ENCODE data around the gene IPO7. TPM values are rescaled to one million over a fixed set of nuclear protein-coding genes. Genes with fewer than 3 reads are reported as not detected.
"Not testable (repeated sequence)": the region's sequence is repeated elsewhere in the genome, so short reads cannot be mapped to it uniquely, and the experiment has no call there.

Gene IPO7
- 118 and 121 TPM in 2 replicates for total RNA-seq (2012; rRNA removed)

DNA sequence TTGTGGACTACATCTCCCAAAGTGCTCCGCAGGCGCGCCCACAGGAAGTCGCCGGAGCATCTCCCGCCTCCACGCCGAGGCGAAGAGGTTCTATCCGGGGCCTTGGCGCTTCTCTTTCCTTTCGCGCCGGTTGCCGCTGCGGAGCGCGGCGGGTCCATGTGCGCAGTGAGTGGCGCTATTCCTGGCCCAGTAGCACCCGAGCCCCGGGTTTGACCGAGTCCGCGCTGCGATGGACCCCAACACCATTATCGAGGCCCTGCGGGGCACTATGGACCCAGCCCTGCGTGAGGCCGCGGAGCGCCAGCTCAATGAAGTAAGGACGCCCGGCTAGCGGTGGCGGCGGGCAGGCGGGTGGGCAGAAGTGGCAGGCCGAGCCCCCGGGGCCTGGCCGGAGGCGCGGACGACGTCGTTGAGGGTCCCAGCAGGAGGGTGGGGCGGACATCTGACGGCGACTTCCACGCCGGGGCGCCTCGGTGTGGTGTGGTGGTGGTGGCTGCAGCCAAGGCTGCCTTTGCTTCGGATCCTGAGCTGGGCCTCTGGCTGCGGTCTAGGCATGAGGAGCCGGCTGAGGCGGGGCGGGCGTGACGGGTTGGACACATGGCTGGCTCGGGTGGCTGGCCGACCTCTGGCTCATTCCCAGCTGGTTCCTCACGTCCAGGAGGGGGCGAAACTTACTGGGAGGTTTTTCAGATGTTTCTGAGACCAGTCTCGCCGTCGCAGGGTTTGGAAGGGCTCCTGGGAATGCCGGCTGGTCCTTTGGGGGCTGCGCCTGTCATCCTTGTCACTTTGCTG lies at the start of gene IPO7:
Gene IPO7 (plus strand): TSS at position 118 of the 792 bp plus-strand sequence. CDS start 112 bp downstream, at position 230.
- Histone ChIP-seq H3K27me3 (ENCODE audit: control insufficient read depth, insufficient read depth, low read length) (no peaks in the 10 kb centered on the region), H3K4me1 (ENCODE audit: control insufficient read depth, insufficient read depth, low read length) (peaks cover 10% of the 10 kb centered on the region), H3K36me3 (ENCODE audit: insufficient read depth, low read length) (peaks cover 9% of the 10 kb centered on the region), H3K4me2 (ENCODE audit: low read length) (peak within 1 kb of the TSS; percentile 88), H3K9ac (ENCODE audit: low read depth, low read length) (peak within 1 kb of the TSS; percentile 98), H3K9me3 (replicated peaks; ENCODE audit: low read length) (no peaks in the 10 kb centered on the region), H3K4me3 (ENCODE audit: low read length) (peak within 1 kb of the TSS; percentile 83)

DNA sequence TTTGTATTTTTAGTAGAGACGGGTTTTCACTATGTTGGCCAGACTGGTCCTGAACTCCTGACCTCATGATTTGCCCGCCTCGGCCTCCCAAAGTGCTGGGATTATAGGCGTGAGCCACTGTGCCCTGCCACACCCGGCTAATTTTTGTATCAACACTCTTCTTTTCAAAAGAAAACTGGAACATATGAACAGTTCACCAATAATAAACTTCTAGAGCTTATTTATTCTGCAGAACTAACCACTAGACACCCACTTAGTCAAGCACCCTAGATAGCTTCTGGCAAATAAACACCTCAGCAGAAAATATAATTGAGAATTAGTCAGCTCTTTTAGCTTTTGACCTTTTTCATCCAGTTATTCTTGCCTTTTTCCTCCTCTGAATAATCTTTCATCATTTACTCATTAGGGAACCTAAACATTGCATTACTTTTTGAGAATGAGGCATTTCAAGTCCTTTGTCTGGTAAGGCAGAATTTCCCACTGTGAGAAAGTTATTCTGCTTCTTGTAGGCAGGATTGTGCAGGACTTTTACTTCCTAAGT lies 42.7 kb upstream of the IPO7 start:
- Histone ChIP-seq H3K9me3 (replicated peaks; ENCODE audit: low read length) (no peaks in the 10 kb centered on the region), H3K4me1 (ENCODE audit: control insufficient read depth, insufficient read depth, low read length) (no peaks in the 10 kb centered on the region), H3K4me2 (ENCODE audit: low read length) (no peak overlapping the region)

DNA sequence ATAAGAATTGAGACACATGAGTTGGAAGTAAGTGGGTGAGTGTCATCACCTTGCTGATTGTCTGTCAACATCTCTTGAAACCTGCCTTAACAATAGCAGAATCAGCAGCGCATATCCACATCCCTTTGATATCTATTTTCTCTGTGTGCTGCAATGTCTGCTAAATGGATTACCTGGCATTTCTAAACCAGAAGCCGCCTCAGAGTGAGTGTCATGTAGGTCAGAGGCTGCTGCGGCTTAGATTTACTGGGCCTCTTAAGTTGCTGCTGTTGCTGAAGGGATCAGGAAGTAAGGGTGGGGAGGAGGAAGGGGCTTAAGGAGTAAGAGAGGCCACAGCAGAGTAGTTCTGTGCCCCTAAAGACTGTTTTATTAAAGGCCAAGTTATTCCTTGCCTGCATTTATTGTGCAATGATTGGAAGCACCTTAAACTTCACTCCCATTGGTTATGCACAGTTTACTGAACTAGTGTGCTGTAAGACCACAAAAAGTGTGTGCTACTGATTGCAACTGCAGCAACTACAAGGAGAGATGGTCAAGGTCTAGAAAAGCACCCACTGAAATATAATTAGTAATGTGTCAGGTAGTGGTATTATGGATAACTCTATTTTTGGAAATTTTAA lies 40.3 kb upstream of the IPO7 start:
- Histone ChIP-seq H3K4me1 (ENCODE audit: control insufficient read depth, insufficient read depth, low read length) (no peaks in the 10 kb centered on the region), H3K27me3 (ENCODE audit: control insufficient read depth, insufficient read depth, low read length) (peaks cover 7% of the 10 kb centered on the region), H3K9me3 (replicated peaks; ENCODE audit: low read length) (no peaks in the 10 kb centered on the region), H3K36me3 (ENCODE audit: insufficient read depth, low read length) (no peaks in the 10 kb centered on the region), H3K4me3 (ENCODE audit: low read length) (no peak overlapping the region), H3K9ac (ENCODE audit: low read depth, low read length) (no peak overlapping the region), H3K4me2 (ENCODE audit: low read length) (no peak overlapping the region)

More for the DNA sequence above, 42.7 kb upstream of the IPO7 start:
- Histone ChIP-seq H3K4me3 (ENCODE audit: low read length) (no peak overlapping the region), H3K36me3 (ENCODE audit: insufficient read depth, low read length) (no peaks in the 10 kb centered on the region), H3K27me3 (ENCODE audit: control insufficient read depth, insufficient read depth, low read length) (no peaks in the 10 kb centered on the region), H3K9ac (ENCODE audit: low read depth, low read length) (no peak overlapping the region)

DNA sequence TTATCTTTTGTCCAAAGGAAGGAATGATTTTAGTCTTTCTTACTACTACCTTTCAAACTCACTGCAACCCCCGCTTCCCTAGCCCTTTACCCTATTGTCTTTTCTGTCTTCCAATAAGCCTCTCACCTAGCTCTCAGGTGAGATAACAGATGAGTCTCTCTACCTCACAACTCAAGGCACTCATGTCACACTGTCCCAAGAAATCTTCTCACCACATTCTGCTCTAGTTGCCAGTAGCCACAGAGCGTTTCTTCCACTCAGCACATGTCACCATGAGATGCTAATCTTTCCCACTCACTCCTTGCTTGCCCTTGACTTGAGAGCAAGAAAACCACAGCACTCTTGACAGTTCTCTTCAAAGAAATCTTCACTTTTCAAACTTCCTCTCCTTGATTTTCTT lies 37.4 kb upstream of the IPO7 start:
- Histone ChIP-seq H3K27me3 (ENCODE audit: control insufficient read depth, insufficient read depth, low read length) (peaks cover 7% of the 10 kb centered on the region), H3K4me1 (ENCODE audit: control insufficient read depth, insufficient read depth, low read length) (no peaks in the 10 kb centered on the region), H3K4me3 (ENCODE audit: low read length) (no peak overlapping the region), H3K9ac (ENCODE audit: low read depth, low read length) (no peak overlapping the region), H3K36me3 (ENCODE audit: insufficient read depth, low read length) (no peaks in the 10 kb centered on the region), H3K4me2 (ENCODE audit: low read length) (no peak overlapping the region), H3K9me3 (replicated peaks; ENCODE audit: low read length) (no peaks in the 10 kb centered on the region)

DNA sequence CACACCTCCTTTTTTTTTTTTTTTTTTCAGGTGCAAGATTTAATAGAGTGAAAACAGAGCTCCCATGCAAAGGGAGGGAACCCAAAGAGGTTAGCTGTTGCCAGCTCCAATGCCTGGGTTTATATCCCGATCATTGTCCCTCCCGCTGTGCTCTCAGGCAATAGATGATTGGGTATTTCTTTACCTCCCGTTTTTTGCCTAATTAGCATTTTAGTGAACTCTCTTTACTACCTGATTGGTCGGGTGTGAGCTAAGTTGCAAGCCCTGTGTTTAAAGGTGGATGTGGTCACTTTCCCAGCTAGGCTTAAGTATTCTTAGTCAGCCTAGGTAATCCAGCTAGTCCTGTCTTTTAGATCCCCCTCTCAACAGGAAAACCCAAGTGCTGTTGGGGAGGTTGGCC lies 36.7 kb upstream of the IPO7 start:
- not testable (repeated sequence) for H3K9ac ChIP-seq (ENCODE audit: low read depth, low read length); H3K4me2 ChIP-seq (ENCODE audit: low read length); H3K27me3 ChIP-seq (ENCODE audit: control insufficient read depth, insufficient read depth, low read length); H3K4me1 ChIP-seq (ENCODE audit: control insufficient read depth, insufficient read depth, low read length); H3K4me3 ChIP-seq (ENCODE audit: low read length); H3K9me3 ChIP-seq (replicated peaks; ENCODE audit: low read length); H3K36me3 ChIP-seq (ENCODE audit: insufficient read depth, low read length)

DNA sequence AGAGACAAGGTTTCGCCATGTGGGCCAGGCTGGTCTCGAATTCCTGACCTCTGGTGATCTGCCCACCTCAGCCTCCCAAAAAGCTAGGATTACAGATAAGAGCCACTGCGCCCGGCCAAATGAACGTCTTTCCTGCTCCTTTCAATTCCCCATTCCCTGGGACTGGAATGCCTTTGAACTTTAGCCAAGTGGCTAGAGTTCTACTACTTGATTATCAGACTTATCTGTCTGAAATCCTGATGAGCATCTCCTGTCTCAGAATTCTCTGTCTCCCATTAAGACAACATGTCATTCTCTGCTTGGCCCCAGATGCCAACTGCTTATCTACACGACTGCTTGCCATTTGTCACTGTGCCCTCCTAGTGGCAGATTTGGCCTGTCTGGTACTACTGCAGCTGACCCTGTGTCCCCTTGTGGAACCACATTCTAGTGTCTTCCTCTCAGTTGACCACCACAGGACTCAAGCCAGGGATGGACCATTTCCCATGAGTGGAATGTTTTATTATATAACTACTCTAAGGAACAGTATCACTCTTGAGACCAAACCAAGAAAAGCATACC lies 33.1 kb upstream of the IPO7 start:
- Histone ChIP-seq H3K4me2 (ENCODE audit: low read length) (no peak overlapping the region), H3K4me1 (ENCODE audit: control insufficient read depth, insufficient read depth, low read length) (no peaks in the 10 kb centered on the region), H3K9me3 (replicated peaks; ENCODE audit: low read length) (no peaks in the 10 kb centered on the region), H3K9ac (ENCODE audit: low read depth, low read length) (no peak overlapping the region), H3K27me3 (ENCODE audit: control insufficient read depth, insufficient read depth, low read length) (peaks cover 7% of the 10 kb centered on the region), H3K4me3 (ENCODE audit: low read length) (no peak overlapping the region), H3K36me3 (ENCODE audit: insufficient read depth, low read length) (no peaks in the 10 kb centered on the region)

DNA sequence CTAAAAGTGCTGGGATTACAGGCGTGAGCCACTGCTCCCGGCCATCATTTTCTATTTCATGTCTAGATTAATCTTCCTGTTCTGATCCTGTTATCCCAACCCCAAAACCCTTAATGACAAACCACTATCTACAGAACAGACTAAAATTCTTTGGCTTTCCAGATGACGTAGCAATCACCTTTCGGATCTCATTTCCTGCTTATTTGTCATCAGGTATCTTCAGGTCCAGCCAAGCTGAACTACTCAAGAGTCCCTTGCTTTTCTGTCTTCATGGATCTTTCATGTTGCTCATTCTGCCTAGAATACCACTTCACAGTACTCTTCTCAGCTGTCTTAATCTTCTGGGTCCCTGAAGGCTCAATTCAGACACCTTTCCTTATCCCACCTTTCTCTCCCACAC lies 27.4 kb upstream of the IPO7 start:
- H3K36me3 ChIP-seq (ENCODE audit: insufficient read depth, low read length): no peaks in the 10 kb centered on the region
- peaks cover 10% of the 10 kb centered on the region for H3K4me1 ChIP-seq (ENCODE audit: control insufficient read depth, insufficient read depth, low read length)
- no peaks in the 10 kb centered on the region for H3K27me3 ChIP-seq (ENCODE audit: control insufficient read depth, insufficient read depth, low read length)
- H3K9me3 ChIP-seq (replicated peaks; ENCODE audit: low read length): no peaks in the 10 kb centered on the region
- H3K4me2 ChIP-seq (ENCODE audit: low read length): no peak overlapping the region
- H3K4me3 ChIP-seq (ENCODE audit: low read length): no peak overlapping the region
- H3K9ac ChIP-seq (ENCODE audit: low read depth, low read length): no peak overlapping the region

DNA sequence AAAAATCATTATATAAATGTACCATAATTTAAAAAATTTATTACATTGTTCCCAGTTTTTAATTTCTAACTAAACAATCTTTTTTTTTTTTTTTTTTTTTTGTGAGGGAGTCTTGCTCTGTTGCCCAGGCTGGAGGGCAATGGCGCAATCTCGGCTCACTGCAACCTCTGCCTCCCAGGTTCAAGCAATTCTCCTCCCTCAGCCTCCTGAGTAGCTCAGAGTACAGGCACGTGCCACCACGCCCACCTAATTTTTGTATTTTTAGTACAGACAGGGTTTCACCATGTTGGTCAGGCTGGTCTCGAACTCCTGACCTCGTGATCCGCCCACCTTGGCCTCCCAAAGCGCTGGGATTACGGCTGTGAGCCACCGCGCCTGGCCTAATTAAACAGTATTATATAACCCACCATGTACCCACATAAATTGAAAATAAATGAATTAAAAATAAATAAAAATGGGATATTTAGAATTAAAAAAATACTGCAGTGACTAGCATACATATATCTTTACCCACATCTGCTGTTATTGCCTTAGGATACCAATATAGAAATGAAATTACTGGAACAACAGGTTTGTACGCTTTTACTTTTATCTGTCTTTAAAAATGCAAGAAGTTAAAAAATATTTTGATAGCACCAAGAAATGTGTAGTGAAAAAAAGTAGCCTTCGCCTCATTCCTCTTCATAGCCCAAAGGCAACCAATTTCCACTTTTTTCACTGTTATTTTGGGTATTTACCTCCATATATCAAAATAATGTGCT lies 23.4 kb upstream of the IPO7 start:
- H3K27me3 ChIP-seq (ENCODE audit: control insufficient read depth, insufficient read depth, low read length); H3K36me3 ChIP-seq (ENCODE audit: insufficient read depth, low read length); H3K4me3 ChIP-seq (ENCODE audit: low read length); H3K9me3 ChIP-seq (replicated peaks; ENCODE audit: low read length): not testable (repeated sequence)
- Histone ChIP-seq H3K4me1 (ENCODE audit: control insufficient read depth, insufficient read depth, low read length) (peaks cover 37% of the 10 kb centered on the region), H3K9ac (ENCODE audit: low read depth, low read length) (peak overlapping the region; percentile 11), H3K4me2 (ENCODE audit: low read length) (peak overlapping the region; percentile 16)

DNA sequence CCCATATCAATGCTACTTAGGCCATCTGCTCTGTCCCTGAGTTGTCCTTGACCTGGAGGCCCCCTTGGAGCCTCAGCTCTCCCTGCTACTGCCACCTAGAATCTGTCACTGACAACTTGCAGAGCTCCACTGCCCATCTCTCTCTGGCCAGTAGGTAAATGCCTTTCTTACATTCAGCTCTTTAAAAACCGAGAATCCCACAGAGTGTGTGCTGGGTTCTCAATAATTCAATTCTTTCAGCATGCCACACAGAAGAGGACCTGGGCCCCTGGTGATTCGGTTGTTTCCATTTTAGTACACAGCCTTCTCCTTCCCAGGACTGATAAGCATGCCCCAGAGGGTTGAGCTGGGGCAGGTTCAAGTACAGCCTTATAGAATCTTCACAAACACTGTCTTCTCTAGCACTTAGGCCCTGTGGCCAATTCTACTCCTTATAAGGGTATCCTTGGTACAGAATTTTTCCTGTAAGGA lies 22.0 kb upstream of the IPO7 start:
- Histone ChIP-seq H3K9ac (ENCODE audit: low read depth, low read length) (peak overlapping the region; percentile 1), H3K4me3 (ENCODE audit: low read length) (no peak overlapping the region), H3K27me3 (ENCODE audit: control insufficient read depth, insufficient read depth, low read length) (no peaks in the 10 kb centered on the region), H3K4me1 (ENCODE audit: control insufficient read depth, insufficient read depth, low read length) (peaks cover 37% of the 10 kb centered on the region), H3K4me2 (ENCODE audit: low read length) (no peak overlapping the region), H3K9me3 (replicated peaks; ENCODE audit: low read length) (no peaks in the 10 kb centered on the region), H3K36me3 (ENCODE audit: insufficient read depth, low read length) (no peaks in the 10 kb centered on the region)

DNA sequence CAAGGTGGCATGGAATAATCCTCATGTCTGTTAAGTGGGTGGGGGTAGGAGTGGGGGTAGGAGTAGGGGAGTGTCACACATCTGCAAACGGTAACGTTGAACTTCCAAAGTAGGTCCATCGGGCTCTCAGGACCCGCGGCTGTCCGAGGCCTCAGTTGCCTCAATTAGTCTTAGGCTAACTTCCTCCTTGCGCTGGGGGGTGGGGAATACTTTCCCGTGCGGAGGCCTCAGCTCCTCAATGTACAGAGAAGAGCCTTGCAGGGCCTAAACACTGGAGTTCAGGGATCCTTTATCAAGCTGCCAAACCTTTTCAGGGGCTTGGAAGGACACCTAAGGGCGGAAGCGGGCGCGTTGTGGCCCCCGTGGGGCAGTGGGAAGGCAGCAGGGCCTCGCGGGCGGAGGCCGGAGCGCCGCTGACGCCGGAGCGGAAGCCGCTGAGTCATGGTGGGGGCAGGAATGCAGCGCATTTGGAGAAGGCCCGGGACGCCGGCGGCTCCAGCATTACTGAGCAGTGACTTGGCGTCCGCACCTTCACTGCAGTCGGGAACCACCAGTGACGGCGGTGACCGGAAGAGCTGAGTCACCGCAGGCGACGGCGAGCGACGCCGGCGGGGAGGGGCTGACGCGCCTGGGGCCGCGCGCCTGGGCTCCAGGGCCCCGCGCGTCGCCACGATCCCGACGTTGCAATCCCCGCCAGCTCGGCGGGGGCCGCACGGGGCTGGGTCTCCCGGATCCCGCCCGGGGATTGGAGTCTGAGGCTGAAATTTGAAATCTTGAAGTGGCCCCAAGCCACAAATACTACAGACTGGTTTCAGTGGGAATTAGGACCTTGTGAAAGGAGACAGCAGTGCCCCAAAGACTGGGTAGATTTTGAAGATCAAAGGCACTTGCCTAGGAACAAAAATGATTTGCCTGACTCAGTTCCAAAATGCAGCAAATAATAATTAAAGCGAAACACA lies 20.2 kb upstream of the IPO7 start:
- Histone ChIP-seq H3K4me3 (ENCODE audit: low read length) (peak overlapping the region; percentile 65), H3K4me1 (ENCODE audit: control insufficient read depth, insufficient read depth, low read length) (peaks cover 37% of the 10 kb centered on the region), H3K4me2 (ENCODE audit: low read length) (peak overlapping the region; percentile 75), H3K27me3 (ENCODE audit: control insufficient read depth, insufficient read depth, low read length) (no peaks in the 10 kb centered on the region), H3K9ac (ENCODE audit: low read depth, low read length) (peak overlapping the region; percentile 85), H3K36me3 (ENCODE audit: insufficient read depth, low read length) (no peaks in the 10 kb centered on the region), H3K9me3 (replicated peaks; ENCODE audit: low read length) (no peaks in the 10 kb centered on the region)
